Body of pancreas (tissue), 4 donors: Measurements from ENCODE around the gene ZBTB11. TPM values are rescaled to one million over a fixed set of nuclear protein-coding genes. Genes with fewer than 3 reads are reported as not detected.
"Not testable (repeated sequence)": the region's sequence is repeated elsewhere in the genome, so short reads cannot be mapped to it uniquely, and the experiment has no call there.

Source experiments
- ATAC-seq: fragments of 150-250 bp; one replicate; pipeline ENCODE4 v1.9.1; 2016
- DNase-seq, 4 donors: peaks; one replicate each; pipeline ENCODE4 v3.0.0-alpha.2; 2019
- H3K27ac ChIP-seq, 4 donors: fragments of 200-600 bp; sonication (generic); 1 replicate in 3 of 4; 2 replicates in 1 of 4; pipeline versions ENCODE4 v1.5.1 to v1.6.1; 2016 to 2019; ENCODE audit warnings: mild to moderate bottlenecking in 1 of 4, mixed read lengths in 1 of 4, moderate library complexity in 1 of 4
- H3K27me3 ChIP-seq, 2 donors: fragments of 200-600 bp; sonication (generic); one replicate each; pipeline ENCODE4 v1.6.0; 2016; ENCODE audit warnings: mild to moderate bottlenecking in 1 of 2
- H3K36me3 ChIP-seq, 2 donors: fragments of 200-600 bp; sonication (generic); replicated peaks in 1 of 2; 2 replicates each; pipeline ENCODE4 v1.5.1; 2016; ENCODE audit warnings: low read depth in 2 of 2; ENCODE audit not compliant: insufficient read depth in 1 of 2
- H3K4me1 ChIP-seq: fragments of 200-600 bp; sonication (generic); one replicate; pipeline ENCODE4 v1.6.0; 2016
- H3K4me3 ChIP-seq, 2 donors: fragments of 200-600 bp; sonication (generic); 1 replicate in 1 of 2; 2 replicates in 1 of 2; pipeline ENCODE4 v1.5.1; 2016 to 2019
- H3K9me3 ChIP-seq, 3 donors: fragments of 200-600 bp; sonication (generic); 1 replicate in 2 of 3; 2 replicates in 1 of 3; pipeline ENCODE4 v1.5.1; 2016
- CTCF ChIP-seq, 7 experiments: fragments of 450-650 bp in 4 of 7; fragments of 200-600 bp in 3 of 7; sonication (generic) in 3 of 7; IDR thresholded peaks; one replicate each; pipeline ENCODE4 v1.5.1; 2016 to 2019; ENCODE audit warnings: antibody characterized with exemption in 7 of 7
- POLR2A ChIP-seq, 3 donors: fragments of 450-650 bp; IDR thresholded peaks; one replicate each; pipeline ENCODE4 v1.6.1; 2016; ENCODE audit warnings: antibody characterized with exemption in 3 of 3, mild to moderate bottlenecking in 2 of 3
- WGBS, 2 donors: methylation state at CpG; one replicate each; pipeline ENCODE4 v1.1.5; 2017; 5-methylcytosine and 5-hydroxymethylcytosine counted together
- intact Hi-C: fragments of 100-400 bp; cut with DNase I; formaldehyde crosslinking; loops from one replicate; pipeline ENCODE4 v1.15.1; 2023
- total RNA-seq, 2 donors: library from RNA; depleted of rRNA; stranded (reverse); fragments of >200 nt; gene quantifications; one replicate each; pipeline ENCODE4 v1.1.0, GENCODE V29; 2016

Gene ZBTB11
- total RNA-seq, 2 donors from 2014 or later: 11.5 to 20.5 TPM

GRCh38 chr3:101619734-101620133 is 57.2 kb downstream of the ZBTB11 start:
- no peaks in the 10 kb centered on the region for H3K9me3 ChIP-seq
- no peak for TF ChIP-seq CTCF (IDR thresholded peaks at IDR 0.05)
- no peak for TF ChIP-seq POLR2A (IDR thresholded peaks at IDR 0.05)
- 80 to 85% methylated on average over 3 of the region's 3 CpGs for WGBS, 2 donors

GRCh38 chr3:101618726-101619125 is 58.2 kb downstream of the ZBTB11 start:
- H3K27ac ChIP-seq: no peak overlapping the region
- no peak for ATAC-seq
- intact Hi-C loops: no loop called here
- H3K36me3 ChIP-seq: no peaks in the 10 kb centered on the region
- TF ChIP-seq CTCF (IDR thresholded peaks at IDR 0.05): no peak
- no peak for TF ChIP-seq POLR2A (IDR thresholded peaks at IDR 0.05)
- H3K4me3 ChIP-seq: no peak overlapping the region
- H3K9me3 ChIP-seq: no peaks in the 10 kb centered on the region
- H3K27me3 ChIP-seq: no peaks in the 10 kb centered on the region
- no peaks in the 10 kb centered on the region for H3K4me1 ChIP-seq
- WGBS, 2 donors: 53 to 58% methylated on average over 1 of the region's 1 CpG
- no peak for DNase-seq

More at GRCh38 chr3:101619734-101620133, 57.2 kb downstream of the ZBTB11 start:
- no peak overlapping the region for H3K27ac ChIP-seq
- no peaks in the 10 kb centered on the region for H3K27me3 ChIP-seq
- no peaks in the 10 kb centered on the region for H3K36me3 ChIP-seq
- H3K4me1 ChIP-seq: no peaks in the 10 kb centered on the region
- no peak overlapping the region for H3K4me3 ChIP-seq
- DNase-seq: no peak
- ATAC-seq: no peak
- intact Hi-C loops: no loop called here

- ATAC-seq (no peak), DNase-seq (no peak)
- Histone ChIP-seq H3K27me3 (no peaks in the 10 kb centered on the region), H3K9me3 (no peaks in the 10 kb centered on the region), H3K36me3 (no peaks in the 10 kb centered on the region), H3K27ac (no peak overlapping the region), H3K4me1 (no peaks in the 10 kb centered on the region), H3K4me3 (no peak overlapping the region)
- TF ChIP-seq CTCF (IDR thresholded peaks at IDR 0.05): no peak
- no peak for TF ChIP-seq POLR2A (IDR thresholded peaks at IDR 0.05)
- 82 to 89% methylated on average over 7 of the region's 7 CpGs for WGBS, 2 donors
- intact Hi-C loops: no loop called here
Observed at GRCh38 chr3:101617478-101617877, 59.5 kb downstream of the ZBTB11 start.

GRCh38 chr3:101615525-101615924 is 61.4 kb downstream of the ZBTB11 start:
- Histone ChIP-seq H3K4me3 (no peak overlapping the region), H3K27me3 (no peaks in the 10 kb centered on the region), H3K36me3 (no peaks in the 10 kb centered on the region), H3K27ac (no peak overlapping the region), H3K9me3 (no peaks in the 10 kb centered on the region), H3K4me1 (no peaks in the 10 kb centered on the region)
- ATAC-seq: no peak
- intact Hi-C loops: no loop called here
- no peak for TF ChIP-seq CTCF (IDR thresholded peaks at IDR 0.05)
- no peak for TF ChIP-seq POLR2A (IDR thresholded peaks at IDR 0.05)
- 87 to 88% methylated on average over 6 of the region's 6 CpGs for WGBS, 2 donors
- DNase-seq: no peak

GRCh38 chr3:101613014-101613413 is 63.9 kb downstream of the ZBTB11 start:
- WGBS, 2 donors: 69 to 74% methylated on average over 9 of the region's 9 CpGs
- ATAC-seq, intact Hi-C loops, H3K36me3 ChIP-seq, H3K9me3 ChIP-seq, H3K27me3 ChIP-seq, H3K4me1 ChIP-seq, DNase-seq, H3K4me3 ChIP-seq, H3K27ac ChIP-seq: not testable (repeated sequence)
